HG03097 (cell line): ENCODE measurements around the gene NCAM1.
"Not testable (repeated sequence)": the region's sequence is repeated elsewhere in the genome, so short reads cannot be mapped to it uniquely, and the experiment has no call there.

Experiments used
- ATAC-seq: cut with Tn5 transposase; IDR thresholded peaks from one replicate; pipeline ENCODE4 v1.9.1; 2021; ENCODE audit not compliant: unreplicated experiment, low FRiP score

The NCAM1 gene

DNA sequence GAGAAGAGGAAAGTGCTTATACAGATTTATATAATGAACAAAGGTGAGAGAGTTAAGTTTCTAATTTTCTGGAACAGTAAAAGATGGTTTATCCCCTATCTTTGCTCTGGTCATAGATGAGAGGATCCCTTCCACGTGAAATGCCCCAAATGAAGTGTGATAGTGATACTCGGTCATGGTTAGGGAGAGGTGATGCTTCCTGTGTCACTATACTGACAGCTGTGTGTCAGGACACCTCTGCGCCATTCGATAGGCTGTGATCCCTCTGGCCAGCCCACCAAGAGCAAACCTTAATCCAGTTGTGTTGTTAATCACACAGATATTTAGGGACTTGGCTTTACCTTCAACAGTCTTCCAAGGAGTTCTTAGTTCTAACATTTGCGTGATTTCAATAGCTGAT lies 57.7 kb downstream of the NCAM1 start:
- ATAC-seq: no peak

DNA sequence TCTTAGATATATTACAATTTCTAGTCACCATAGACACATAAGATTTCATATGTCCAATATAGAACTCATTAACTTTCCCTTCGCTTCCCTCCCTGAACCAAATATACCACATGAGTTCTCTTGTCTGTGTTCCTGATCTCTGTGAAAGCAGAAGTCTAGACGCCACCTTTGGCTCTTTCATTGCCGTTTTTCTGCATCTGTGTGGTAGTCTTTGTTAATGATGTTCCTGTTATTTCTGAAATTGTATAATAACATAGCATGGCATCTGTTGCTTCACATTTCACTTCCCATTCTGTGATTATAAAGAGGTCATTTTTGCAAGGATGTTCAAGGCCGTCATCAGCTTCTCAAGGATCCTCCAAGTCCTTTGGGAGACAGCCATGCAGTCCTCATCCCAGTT lies 58.5 kb downstream of the NCAM1 start:
- ATAC-seq: no peak

DNA sequence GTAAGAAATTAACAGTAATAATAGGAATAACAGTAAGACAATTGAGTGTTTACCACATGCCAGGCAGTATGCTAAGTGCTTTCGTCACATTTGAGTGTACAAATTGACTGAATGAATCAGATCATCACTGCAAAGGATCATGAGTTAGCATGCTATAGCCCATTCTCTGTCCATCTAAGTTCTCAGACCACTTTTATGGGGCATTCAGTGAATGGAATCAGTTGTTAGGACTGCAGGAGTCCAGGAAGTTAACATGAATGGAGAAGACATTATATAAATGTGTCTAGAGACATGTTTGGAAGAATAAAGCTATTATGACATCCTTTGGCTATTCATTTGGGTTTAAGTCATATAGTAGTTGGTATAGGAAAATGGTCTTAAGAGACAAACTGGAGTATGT lies 59.9 kb downstream of the NCAM1 start:
- no peak for ATAC-seq

DNA sequence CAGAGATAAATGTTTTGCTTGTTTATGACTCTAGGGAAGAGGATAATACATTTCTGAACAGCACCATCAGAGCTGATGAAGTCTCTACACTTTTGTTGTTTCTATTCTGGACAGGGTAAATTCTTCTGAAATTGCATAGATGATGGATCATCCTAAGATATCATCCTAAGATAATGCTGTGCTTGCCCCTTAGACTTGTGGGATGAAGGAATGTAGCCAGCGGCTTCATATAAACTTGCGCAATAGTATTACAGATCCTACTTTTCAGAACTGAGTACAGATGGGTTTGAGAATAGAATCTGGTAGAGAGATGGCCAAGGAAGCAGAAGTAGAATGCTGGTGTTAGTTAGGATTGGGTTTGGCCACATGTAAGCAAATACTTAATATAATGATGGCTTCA lies 61.0 kb downstream of the NCAM1 start:
- ATAC-seq: no peak

DNA sequence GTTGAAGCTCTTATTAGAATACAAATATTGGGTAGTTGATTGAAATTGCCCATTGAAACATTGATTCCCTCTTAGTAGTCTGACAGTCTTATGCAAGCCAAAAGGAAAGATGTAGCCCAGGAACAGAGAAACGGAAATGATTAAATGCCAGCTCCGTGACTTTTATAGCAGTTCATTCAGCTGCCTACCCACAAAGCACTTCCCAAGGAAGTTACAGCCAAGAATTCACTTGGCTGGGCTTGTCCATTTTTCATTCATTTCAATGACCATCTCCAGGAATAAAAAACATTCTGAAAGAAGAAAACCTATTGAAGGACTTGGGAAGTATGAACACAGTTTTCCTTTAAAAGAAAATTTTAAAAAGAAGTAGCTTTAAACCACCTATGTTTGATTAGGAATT lies 62.0 kb downstream of the NCAM1 start:
- ATAC-seq: no peak

DNA sequence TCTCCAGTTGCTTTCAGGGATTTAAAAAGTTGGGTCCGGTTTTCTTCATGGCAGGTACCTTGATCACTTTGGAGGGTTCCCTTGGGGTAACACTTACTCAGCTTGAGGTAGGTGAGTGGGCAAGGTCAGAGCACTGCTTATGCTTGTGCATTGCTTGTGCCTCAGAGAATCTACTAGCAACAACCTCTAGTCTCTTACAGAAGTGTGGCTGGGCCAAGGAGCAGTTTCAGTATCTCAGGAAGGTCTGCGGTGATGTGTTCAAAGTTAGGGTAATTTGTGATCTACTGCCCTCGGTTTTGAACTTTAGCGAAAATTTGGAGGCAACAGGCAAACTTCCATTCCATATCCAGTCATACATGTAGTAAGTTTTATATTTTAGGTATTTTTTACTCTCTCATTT lies 62.8 kb downstream of the NCAM1 start:
- ATAC-seq: no peak

DNA sequence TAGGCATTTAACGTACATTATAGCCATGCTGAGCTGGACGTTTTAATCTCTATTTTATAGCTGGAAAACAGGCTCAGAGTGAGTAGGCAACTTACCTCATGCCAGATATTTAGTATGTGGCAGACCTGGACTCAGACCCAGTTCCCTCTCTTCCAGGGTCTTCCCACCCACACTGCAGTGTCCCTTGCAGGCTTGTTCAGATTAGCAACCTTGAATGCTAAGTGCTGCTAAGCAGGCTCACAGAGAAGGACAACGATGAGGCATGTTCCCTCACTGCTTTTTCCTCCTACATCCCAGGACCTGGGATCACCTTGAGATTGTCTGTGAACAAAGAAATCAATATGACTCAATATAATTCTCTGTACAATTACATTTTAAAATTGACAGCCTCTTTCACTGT lies 65.6 kb downstream of the NCAM1 start:
- ATAC-seq: no peak

DNA sequence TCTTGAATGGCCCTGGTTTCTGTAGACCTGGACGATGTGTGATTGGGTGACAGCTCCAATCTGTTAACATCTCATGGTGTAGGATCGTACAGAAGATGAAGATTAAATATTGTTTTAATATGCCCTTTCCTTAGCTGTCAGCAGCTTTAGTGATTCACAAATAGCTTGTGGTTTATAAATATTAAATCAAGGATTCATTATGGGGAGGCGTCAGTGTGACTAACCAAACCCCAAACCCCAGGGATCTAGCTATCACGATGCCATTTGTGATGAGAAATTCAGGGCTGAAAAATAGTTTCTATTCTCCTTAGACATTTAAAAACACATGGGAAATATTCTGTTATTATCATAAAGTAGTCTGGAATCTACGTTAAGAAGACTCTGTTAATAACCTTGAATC lies 73.4 kb downstream of the NCAM1 start:
- no peak for ATAC-seq

DNA sequence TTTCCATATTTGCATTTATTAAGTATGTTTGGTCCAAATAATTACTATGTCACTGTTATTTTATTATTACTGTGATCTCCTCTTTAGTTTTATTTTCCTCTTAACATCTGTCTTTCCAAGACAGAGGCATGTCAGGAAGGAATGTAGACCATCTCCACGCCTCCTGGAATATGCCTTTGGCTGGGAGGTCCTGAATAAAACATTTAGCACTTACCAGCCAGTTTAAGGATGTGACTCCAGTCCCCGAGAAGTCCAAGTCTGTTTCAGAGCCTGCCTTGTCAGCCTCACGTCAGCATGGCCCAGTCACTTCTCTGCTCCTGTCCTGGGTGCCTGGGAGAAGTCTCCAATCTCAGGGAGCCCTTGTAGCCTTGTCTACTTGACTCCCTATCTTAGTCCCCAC lies 74.5 kb downstream of the NCAM1 start:
- ATAC-seq: no peak

DNA sequence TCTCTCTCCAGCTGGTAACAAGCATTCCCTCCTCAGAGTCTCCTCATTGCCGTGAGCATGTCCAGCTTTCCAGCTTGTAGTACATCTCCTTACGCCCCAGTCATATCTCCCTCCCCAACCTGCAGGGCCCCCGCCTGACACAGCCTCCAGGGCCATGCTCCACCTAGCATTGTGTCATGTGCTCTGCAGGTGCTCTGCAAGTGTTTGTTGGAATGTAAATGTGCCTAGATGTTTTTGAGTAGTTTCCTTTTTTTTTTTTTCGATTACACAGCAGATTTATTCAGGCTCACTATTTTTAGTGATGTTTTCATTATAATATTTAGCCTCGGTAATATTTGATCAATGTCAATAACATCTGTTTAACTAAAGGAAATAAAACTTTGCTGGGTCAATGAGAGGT lies 82.5 kb downstream of the NCAM1 start:
- ATAC-seq: no peak

DNA sequence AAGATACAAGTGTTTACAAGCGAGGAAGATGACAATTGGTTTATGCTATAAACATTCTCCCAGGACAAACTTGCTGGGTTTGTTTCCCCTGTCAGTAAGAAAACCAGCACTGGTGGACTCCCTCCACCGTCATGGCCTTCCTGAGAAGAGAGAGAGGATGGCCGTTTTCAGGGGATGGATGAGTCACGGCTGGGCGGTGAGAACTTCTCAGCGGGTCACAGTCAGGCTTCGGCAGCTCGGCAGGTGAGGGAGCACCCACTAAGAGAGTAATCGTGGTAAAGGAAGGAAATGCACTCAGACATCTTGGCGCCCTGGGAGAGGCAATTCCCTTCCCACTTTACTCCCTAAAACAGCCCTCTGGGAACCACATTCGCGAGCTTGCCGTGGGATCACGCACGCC lies 83.9 kb downstream of the NCAM1 start:
- no peak for ATAC-seq

DNA sequence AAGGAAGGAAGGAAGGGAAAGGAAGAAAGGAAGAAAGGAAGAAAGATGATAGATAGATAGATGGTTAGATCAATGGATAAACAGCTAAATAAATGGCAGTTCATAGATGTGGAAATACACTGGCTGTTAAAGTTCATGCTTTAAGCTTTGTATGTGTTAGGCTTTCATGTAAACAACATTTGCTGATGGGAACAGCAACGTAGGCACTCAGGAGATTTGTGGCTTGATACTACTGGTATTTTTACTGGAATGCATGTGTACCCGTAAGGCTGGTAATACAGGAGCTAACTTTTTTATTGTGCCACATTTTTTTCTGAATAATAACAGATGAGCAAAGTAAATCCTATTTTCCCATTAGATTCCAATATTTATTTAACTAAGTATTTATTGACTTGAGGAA lies 85.6 kb downstream of the NCAM1 start:
- ATAC-seq: no peak

DNA sequence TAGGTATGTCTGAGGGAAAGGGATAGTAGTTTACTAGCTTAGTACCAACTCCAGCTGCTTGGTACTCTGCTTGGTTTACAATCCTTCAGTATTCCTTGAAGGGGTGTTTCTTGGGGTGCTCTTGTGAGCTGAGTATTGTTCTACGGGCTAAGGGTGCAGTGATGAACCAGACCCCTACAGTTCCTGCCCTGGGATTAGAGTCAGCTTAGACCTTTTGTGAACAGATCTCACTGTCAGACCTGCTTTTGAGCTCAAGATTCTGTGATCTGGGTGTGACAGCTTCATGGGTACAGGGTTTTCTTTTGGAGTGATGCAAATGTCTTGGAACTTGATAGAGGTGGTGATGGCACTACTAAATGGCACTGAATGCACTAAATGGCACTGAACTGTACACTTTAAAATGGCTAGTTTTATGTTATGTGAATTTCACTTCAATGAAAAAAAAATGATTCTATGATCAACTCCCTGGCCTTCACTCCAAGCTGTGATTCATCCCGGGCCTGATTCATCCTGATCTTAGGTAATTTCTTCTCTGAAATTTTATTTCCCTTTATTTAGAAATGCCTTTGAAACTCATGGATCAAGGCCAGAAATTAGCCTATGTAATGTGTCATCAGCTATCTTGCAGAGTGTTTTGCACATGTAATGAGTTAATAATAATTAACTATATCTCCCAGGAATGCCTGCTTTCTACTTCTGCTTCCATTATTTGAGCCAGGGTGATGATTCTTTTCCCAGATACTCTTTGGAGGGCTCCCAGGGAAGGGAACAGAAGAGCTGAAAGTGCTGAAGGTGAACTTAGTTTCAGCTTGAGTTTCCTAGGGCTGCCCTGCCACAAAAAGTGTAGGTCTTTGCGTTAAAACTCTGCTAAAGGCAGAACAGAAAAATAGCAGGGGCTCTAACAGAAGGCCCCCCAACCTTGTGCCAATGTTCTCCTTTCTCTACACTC lies 87.9 kb downstream of the NCAM1 start:
- no peak for ATAC-seq

DNA sequence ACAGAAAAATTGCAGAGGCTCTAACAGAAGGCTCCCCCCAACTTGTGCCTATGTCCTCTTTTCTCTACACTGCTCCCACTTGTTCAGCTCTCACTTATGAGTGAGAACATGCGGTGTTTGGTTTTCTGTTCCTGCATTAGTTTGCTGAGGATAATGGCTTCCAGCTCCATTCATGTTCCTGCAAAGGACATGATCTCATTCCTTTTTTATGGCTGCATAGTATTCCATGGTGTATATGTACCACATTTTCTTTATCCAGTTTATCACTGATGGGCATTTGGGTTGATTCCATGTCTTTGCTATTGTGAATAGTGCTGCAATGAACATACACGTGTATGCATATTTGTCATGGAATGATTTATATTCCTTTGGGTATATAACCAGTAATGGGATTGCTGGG lies 91.8 kb downstream of the NCAM1 start:
- not testable (repeated sequence) for ATAC-seq

DNA sequence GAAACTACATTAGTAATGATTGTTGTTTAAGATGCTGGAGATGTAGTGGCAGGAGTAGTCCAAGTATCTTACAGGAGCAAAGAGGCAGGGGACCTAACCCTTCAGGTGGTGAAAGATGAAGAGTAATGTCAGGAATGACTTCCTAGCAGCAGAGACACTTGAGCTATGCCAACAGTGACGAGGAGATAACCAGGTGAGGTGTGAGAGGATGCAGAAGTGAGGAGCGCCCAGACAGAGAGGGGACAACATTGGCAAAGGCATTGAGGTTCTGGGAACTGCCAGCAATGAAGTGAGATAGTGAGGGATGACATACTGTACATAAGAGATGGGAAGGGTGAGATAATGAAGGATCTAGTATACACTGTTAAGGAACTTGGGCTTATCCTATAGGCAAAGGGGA lies 95.8 kb downstream of the NCAM1 start:
- ATAC-seq: no peak

DNA sequence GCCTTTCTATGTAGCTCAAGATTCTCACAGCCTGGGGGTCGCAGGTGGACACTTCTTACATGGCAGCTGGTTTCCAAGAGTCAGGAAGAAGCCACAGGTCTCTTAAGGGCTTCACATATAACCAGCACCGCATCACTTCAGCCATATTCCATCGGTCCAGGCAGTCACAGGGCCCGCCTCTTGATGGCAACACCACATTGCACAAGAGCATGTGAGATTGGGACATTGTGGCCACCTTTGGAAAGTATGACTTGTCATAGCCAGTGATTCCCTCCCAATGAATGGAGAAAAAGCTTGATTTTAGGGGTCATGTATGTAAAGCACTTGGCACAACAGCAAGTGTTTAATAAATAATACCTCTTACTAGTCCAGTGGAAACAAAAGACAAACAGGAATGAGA lies 98.3 kb downstream of the NCAM1 start:
- no peak for ATAC-seq

DNA sequence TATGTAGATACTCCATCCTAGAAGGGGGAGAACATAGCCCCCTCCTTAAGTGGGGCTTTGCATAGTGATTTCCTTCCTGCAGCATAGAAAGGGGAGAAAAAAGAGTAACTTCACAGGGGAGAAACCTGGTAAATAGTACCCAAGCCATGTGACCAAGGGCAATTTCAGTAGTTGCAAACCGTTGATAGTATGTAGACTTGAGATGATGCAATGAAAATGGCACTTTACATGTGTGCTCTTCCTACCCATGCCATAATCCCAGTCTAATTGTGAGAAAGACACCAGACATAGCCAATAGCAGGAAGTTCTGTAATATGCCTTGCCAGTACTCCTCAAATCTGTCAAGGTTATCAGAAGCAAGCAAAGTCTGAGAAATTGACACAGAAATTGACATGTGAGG lies 104.1 kb downstream of the NCAM1 start:
- no peak for ATAC-seq

DNA sequence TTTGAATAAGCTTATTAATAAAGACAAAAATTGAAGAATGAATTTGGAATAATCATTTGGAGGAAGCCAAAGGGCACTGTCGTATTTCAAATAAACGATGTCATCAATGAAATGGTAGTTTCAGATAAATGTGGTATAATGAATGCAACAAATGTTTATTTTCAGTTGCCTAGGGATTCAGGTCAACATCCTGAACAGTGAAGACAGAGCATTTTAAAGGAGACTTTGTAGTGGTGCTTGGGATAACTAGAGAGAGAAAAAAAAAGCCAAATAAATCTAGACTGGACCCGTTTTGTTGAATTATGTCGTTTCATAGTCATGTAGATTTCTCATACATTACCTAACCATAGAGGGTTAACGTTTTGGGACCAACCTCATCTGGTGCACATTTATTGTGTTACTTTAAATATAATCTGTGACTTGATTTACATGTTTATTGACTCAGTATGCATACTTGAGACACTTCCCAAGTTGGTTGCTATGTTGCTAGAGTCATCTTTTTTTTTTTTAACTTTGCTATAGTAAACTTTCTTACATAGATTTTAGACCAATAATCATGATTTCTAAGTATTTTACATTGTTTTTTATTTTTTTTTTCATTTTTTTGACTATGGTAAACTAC lies 111.1 kb downstream of the NCAM1 start:
- ATAC-seq: no peak

DNA sequence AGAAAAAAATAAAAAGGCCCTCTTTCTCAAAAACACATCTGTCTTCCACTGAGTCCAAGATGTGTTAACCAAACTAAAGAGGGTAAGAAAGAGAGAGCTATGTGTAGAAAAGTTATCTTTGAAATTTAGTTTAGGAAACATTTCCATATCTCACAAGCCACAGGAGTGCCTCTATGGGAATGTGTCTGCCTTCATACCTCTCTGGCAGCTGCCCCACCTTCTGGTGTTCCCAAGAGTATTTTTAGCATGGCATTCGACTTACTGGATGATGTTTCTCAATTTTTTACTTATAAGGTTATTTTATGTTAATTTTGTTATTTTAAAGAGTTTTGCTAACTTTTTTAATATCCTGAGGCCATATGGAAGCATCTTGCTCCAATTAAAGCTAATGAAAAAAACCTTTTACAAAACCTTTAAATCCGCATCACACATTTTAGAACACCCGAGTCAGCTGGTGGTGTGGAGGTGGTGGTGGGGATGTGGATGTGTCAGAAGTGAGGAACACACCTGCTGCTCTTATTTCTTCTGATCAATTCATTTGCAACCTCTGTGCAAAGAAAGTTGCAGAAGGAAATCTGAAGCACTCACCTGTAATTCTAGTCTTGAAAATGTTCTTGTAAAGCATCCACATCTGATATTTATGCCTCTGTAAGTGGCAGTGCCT lies 112.2 kb downstream of the NCAM1 start:
- no peak for ATAC-seq

DNA sequence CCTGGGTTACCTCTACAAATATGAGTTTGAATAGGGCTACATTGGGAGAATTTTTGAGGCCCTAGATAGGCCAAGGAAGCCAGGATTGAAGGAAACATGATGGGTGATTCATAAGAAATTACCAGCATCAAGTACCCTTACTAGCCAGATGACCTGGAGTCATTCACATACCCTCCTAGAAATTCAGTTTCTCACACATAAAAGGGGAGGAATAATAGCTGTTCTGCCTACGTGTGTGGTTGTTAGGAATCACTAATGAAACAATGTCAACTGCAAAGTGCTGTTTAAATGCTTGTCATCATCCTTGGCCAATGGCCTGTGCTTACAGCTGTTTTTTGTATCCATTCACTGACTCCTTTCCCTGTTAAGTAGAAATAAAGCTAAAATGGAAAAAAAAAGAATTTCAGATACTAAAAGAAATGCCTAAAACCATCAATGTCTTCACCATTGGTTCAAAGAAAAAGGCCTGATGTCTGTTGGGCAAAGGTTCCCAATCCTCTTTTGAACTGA lies 114.4 kb downstream of the NCAM1 start:
- ATAC-seq: no peak

DNA sequence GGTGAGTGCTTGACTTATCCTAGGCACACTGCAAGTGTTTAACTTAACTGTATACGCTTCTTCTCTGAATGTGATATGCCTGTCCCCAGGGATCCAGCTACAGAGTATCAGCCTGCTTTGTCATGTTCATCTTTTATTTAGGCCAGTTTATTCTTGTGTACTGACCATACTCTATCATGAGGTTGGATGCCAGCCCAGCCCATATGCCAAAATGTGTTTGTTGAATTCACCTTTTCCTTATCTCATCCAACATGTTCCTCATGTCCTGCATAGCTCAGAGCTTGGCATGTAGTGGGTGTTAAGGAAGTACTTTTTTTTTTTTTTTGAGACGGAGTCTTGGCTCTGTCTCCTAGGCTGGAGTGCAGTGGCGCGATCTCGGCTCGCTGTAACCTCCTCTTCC lies 116.2 kb downstream of the NCAM1 start:
- no peak for ATAC-seq
